Endodermal cell (in vitro differentiated cells): ENCODE data around the gene ZNF644. TPM values are rescaled to one million over a fixed set of nuclear protein-coding genes. Genes with fewer than 3 reads are reported as not detected.

Experiments used
- DNase-seq: peaks from one replicate; pipeline ENCODE4 v3.0.0-alpha.2; 2017
- H3K27ac ChIP-seq: 2 replicates; pipeline ENCODE4 v1.5.1; 2013; ENCODE audit warnings: mild to moderate bottlenecking, low read depth, low read length, moderate library complexity
- H3K27me3 ChIP-seq: 2 replicates; pipeline ENCODE4 v1.6.1; 2013; ENCODE audit warnings: mild to moderate bottlenecking, low read length, moderate library complexity; ENCODE audit not compliant: insufficient read depth, control insufficient read depth, poor library complexity, severe bottlenecking
- H3K36me3 ChIP-seq: 2 replicates; pipeline ENCODE4 v1.7.0; 2013; ENCODE audit warnings: mild to moderate bottlenecking, low read length, moderate library complexity; ENCODE audit not compliant: control insufficient read depth, insufficient read depth
- H3K4me1 ChIP-seq: one replicate; pipeline ENCODE4 v1.7.0; 2013; ENCODE audit warnings: low read length; ENCODE audit not compliant: control insufficient read depth, insufficient read depth
- H3K4me3 ChIP-seq: 2 replicates; pipeline ENCODE4 v1.5.1; 2013; ENCODE audit warnings: mild to moderate bottlenecking, low read length, moderate library complexity
- H3K9ac ChIP-seq: 2 replicates; pipeline ENCODE4 v1.6.1; 2013; ENCODE audit warnings: mild to moderate bottlenecking, low read length, moderate library complexity; ENCODE audit not compliant: poor library complexity, severe bottlenecking; ENCODE audit errors: extremely low read depth
- H3K9me3 ChIP-seq: 2 replicates; pipeline ENCODE4 v1.6.1; 2013; ENCODE audit warnings: mild to moderate bottlenecking, low read length, moderate library complexity; ENCODE audit not compliant: control insufficient read depth
- H3K27ac Mint-ChIP-seq: 2 replicates; pipeline ENCODE4 v1.8.0; 2020; ENCODE audit warnings: mixed read lengths
- H3K27me3 Mint-ChIP-seq: 2 replicates; pipeline ENCODE4 v1.8.0; 2021; ENCODE audit warnings: mild to moderate bottlenecking, mixed read lengths; ENCODE audit not compliant: insufficient read depth
- H3K36me3 Mint-ChIP-seq: 2 replicates; pipeline ENCODE4 v1.8.0; 2020; ENCODE audit warnings: low read depth, mixed read lengths
- H3K4me1 Mint-ChIP-seq: 2 replicates; pipeline ENCODE4 v1.8.0; 2020; ENCODE audit warnings: mixed read lengths
- H3K4me3 Mint-ChIP-seq: 2 replicates; pipeline ENCODE4 v1.8.0; 2020; ENCODE audit warnings: mild to moderate bottlenecking, moderate library complexity, mixed read lengths
- H3K9me3 Mint-ChIP-seq: 2 replicates; pipeline ENCODE4 v1.8.0; 2020; ENCODE audit warnings: mild to moderate bottlenecking, mixed read lengths
- CTCF ChIP-seq: fragments of 200-600 bp; sonication (generic); conservative IDR thresholded peaks from 2 replicates; pipeline ENCODE4 v1.5.0; 2021; ENCODE audit warnings: antibody characterized with exemption, mild to moderate bottlenecking
- WGBS, 2 experiments: methylation state at CpG; one replicate each; pipeline versions ENCODE4 v1.1.5 to v1.1.7; 2013; ENCODE audit warnings: missing lambda C conversion rate in 2 of 2, mixed read lengths in 1 of 2; ENCODE audit not compliant: insufficient coverage in 1 of 2, insufficient read length in 1 of 2; 5-methylcytosine and 5-hydroxymethylcytosine counted together
- total RNA-seq, 2 donors: library from RNA; stranded (reverse); fragmentation: NEBNext Ultra II Directional in 1 of 2; extraction: Animal tissue kit (Norgen Biotek cat#: 25700) in 1 of 2; gene quantifications; 2 replicates in 1 of 2; 3 replicates in 1 of 2; pipeline ENCODE4 v1.2.1, GENCODE V29; 2021

ZNF644 gene
- total RNA-seq, 2 donors from 2014 or later = 57.5 to 75.7 TPM

- Histone ChIP-seq H3K4me1 (no peaks in the 10 kb centered on the region), H3K27me3 (no peaks in the 10 kb centered on the region), H3K4me3 (no peak overlapping the region), H3K36me3 (peaks cover 30% of the 10 kb centered on the region), H3K9ac (no peak overlapping the region), H3K27ac (no peak overlapping the region), H3K9me3 (peaks cover 43% of the 10 kb centered on the region)
- H3K4me3 Mint-ChIP-seq = no peak overlapping the region
- H3K36me3 Mint-ChIP-seq = peaks cover 45% of the 10 kb centered on the region
- no peak for TF ChIP-seq CTCF
- H3K27me3 Mint-ChIP-seq = no peaks in the 10 kb centered on the region
- no peaks in the 10 kb centered on the region for H3K4me1 Mint-ChIP-seq
- no peak for DNase-seq
- WGBS, 2 experiments = 100% methylated on average over 1 of the region's 2 CpGs; no CpG with 5 or more reads in 1 of the 2 experiments
- H3K27ac Mint-ChIP-seq = no peak overlapping the region
- peaks cover 36% of the 10 kb centered on the region for H3K9me3 Mint-ChIP-seq
Observed at GRCh38 chr1:90986953-90987352, 34.9 kb downstream of the ZNF644 start.

- Histone ChIP-seq H3K9ac (no peak overlapping the region), H3K4me3 (no peak overlapping the region), H3K9me3 (no peaks in the 10 kb centered on the region), H3K27me3 (no peaks in the 10 kb centered on the region), H3K4me1 (no peaks in the 10 kb centered on the region), H3K36me3 (peaks cover 46% of the 10 kb centered on the region), H3K27ac (no peak overlapping the region)
- Mint-ChIP-seq H3K36me3 (peaks cover 38% of the 10 kb centered on the region), H3K27ac (no peak overlapping the region), H3K9me3 (no peaks in the 10 kb centered on the region), H3K4me3 (no peak overlapping the region), H3K4me1 (peaks cover 11% of the 10 kb centered on the region), H3K27me3 (no peaks in the 10 kb centered on the region)
- no peak for TF ChIP-seq CTCF
- no peak for DNase-seq
- 100% methylated on average over 1 of the region's 1 CpG; no CpG with 5 or more reads in 1 of the 2 experiments for whole genome bisulfite sequencing, 2 experiments
Observed at GRCh38 chr1:90977522-90977921, 44.3 kb downstream of the ZNF644 start.

GRCh38 chr1:90973897-90974798 is 47.7 kb downstream of the ZNF644 start:
- H3K36me3 Mint-ChIP-seq = peaks cover 39% of the 10 kb centered on the region
- no peak for TF ChIP-seq CTCF
- H3K27me3 Mint-ChIP-seq = no peaks in the 10 kb centered on the region
- no peaks in the 10 kb centered on the region for H3K9me3 Mint-ChIP-seq
- no peaks in the 10 kb centered on the region for H3K4me1 ChIP-seq
- H3K36me3 ChIP-seq = peaks cover 54% of the 10 kb centered on the region
- no peaks in the 10 kb centered on the region for H3K9me3 ChIP-seq
- peak overlapping the region; percentile 67 for H3K27ac Mint-ChIP-seq
- no peak overlapping the region for H3K4me3 Mint-ChIP-seq
- H3K4me3 ChIP-seq = no peak overlapping the region
- DNase-seq = no peak
- H3K27me3 ChIP-seq = no peaks in the 10 kb centered on the region
- no peak overlapping the region for H3K9ac ChIP-seq
- 77 to 89% methylated on average over 5 of the region's 5 CpGs for WGBS, 2 experiments
- H3K4me1 Mint-ChIP-seq = peaks cover 14% of the 10 kb centered on the region
- H3K27ac ChIP-seq = peak overlapping the region; percentile 7
